GM21528 (cell line): Measurements from ENCODE around the gene ITGAV.
A peak's percentile ranks its signal among the peaks of the same experiment; 100 is the strongest.

Experiments used
- ATAC-seq: cut with Tn5 transposase; IDR thresholded peaks from one replicate; pipeline ENCODE4 v1.9.1; 2021; ENCODE audit warnings: mild to moderate bottlenecking, moderate library complexity; ENCODE audit not compliant: unreplicated experiment, low FRiP score

ITGAV gene

GRCh38 chr2:186610785-186611184, 20.9 kb downstream of the ITGAV start:
- no peak for ATAC-seq

- ATAC-seq: no peak
These were observed 21.7 kb downstream of the ITGAV start for GRCh38 chr2:186611526-186611925.

GRCh38 chr2:186612026-186612425, 22.2 kb downstream of the ITGAV start:
- ATAC-seq: no peak

- ATAC-seq: no peak
These were observed 22.9 kb downstream of the ITGAV start for GRCh38 chr2:186612555-186613440.

- ATAC-seq: no peak
These were observed 24.5 kb downstream of the ITGAV start for GRCh38 chr2:186614373-186614772.

- ATAC-seq: no peak
These were observed 27.3 kb downstream of the ITGAV start for GRCh38 chr2:186617148-186617547.

GRCh38 chr2:186617771-186618170, 27.9 kb downstream of the ITGAV start:
- no peak for ATAC-seq

- ATAC-seq: no peak
These were observed 28.8 kb downstream of the ITGAV start for GRCh38 chr2:186618696-186619095.

GRCh38 chr2:186623084-186623483, 33.2 kb downstream of the ITGAV start:
- no peak for ATAC-seq

GRCh38 chr2:186624276-186624675, 34.4 kb downstream of the ITGAV start:
- no peak for ATAC-seq

GRCh38 chr2:186629250-186629996, 39.6 kb downstream of the ITGAV start:
- ATAC-seq: no peak

- ATAC-seq: no peak
These were observed 42.6 kb downstream of the ITGAV start for GRCh38 chr2:186632417-186632816.

GRCh38 chr2:186634701-186635100, 44.8 kb downstream of the ITGAV start:
- ATAC-seq: no peak

- ATAC-seq: no peak
These were observed 47.1 kb downstream of the ITGAV start for GRCh38 chr2:186636800-186637496.

GRCh38 chr2:186637497-186637800, 47.6 kb downstream of the ITGAV start:
- no peak for ATAC-seq

- peak; percentile 84 for ATAC-seq
These were observed 50.1 kb downstream of the ITGAV start for GRCh38 chr2:186639939-186640338.

GRCh38 chr2:186641132-186641806, 51.4 kb downstream of the ITGAV start:
- peak; percentile 8 for ATAC-seq

- ATAC-seq: peak; percentile 73
These were observed 52.0 kb downstream of the ITGAV start for GRCh38 chr2:186641807-186642321.

GRCh38 chr2:186644791-186645190, 54.9 kb downstream of the ITGAV start:
- ATAC-seq: no peak

GRCh38 chr2:186645999-186646398, 56.1 kb downstream of the ITGAV start:
- no peak for ATAC-seq
